Measurements from ENCODE around the gene PRR27.
"Not testable (repeated sequence)": the region's sequence is repeated elsewhere in the genome, so short reads cannot be mapped to it uniquely, and the experiment has no call there.

Gene PRR27

DNA sequence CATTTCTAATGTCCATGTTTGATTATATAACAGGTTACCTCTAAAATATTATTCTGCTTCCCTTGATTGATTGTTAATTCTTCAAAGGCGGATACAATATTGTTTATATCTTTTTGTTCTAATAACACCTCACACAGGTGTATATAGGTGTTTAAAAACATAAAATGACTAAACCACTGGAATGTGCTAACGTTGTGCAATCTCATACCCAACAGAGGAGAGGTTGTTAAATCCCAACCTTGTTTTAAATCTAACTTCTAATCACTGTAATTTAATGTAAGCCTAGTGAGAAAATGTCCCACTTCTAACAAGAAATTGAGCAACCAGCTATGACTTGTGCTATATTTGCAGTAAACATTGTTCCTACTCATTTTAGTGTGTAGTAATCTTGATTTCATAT, 42.8 kb downstream of the PRR27 start:
- TF ChIP-seq ZFX (IDR thresholded peaks at IDR 0.05): no peak
- TF ChIP-seq, protein P1, sequence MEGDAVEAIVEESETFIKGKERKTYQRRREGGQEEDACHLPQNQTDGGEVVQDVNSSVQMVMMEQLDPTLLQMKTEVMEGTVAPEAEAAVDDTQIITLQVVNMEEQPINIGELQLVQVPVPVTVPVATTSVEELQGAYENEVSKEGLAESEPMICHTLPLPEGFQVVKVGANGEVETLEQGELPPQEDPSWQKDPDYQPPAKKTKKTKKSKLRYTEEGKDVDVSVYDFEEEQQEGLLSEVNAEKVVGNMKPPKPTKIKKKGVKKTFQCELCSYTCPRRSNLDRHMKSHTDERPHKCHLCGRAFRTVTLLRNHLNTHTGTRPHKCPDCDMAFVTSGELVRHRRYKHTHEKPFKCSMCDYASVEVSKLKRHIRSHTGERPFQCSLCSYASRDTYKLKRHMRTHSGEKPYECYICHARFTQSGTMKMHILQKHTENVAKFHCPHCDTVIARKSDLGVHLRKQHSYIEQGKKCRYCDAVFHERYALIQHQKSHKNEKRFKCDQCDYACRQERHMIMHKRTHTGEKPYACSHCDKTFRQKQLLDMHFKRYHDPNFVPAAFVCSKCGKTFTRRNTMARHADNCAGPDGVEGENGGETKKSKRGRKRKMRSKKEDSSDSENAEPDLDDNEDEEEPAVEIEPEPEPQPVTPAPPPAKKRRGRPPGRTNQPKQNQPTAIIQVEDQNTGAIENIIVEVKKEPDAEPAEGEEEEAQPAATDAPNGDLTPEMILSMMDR (conservative IDR thresholded peaks at IDR 0.05): no peak
- H3K27ac ChIP-seq: no peak overlapping the region

DNA sequence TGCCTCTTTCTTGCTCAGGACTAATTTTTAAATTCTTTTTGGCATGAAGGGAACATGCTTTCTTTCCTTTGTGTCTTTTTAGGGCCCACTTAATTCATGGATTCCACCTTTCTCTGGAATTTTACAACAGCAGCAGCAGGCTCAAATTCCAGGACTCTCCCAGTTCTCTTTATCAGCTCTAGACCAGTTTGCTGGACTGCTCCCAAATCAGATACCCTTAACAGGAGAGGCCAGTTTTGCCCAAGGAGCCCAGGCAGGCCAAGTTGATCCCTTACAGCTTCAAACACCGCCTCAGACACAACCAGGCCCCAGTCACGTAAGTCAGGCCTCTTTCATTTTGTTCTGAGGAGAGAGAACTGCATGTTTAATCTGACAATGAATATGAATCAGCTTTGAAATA, 43.8 kb downstream of the PRR27 start:
- H3K27ac ChIP-seq: 0 out of 2 replicates have a peak overlapping the region, but pooled peaks have one; percentile 18
- TF ChIP-seq, protein P1 (conservative IDR thresholded peaks at IDR 0.05): no peak
- 0 out of 2 replicates have a peak, but pooled peaks have one; percentile 17 for TF ChIP-seq ZFX (IDR thresholded peaks at IDR 0.05)

DNA sequence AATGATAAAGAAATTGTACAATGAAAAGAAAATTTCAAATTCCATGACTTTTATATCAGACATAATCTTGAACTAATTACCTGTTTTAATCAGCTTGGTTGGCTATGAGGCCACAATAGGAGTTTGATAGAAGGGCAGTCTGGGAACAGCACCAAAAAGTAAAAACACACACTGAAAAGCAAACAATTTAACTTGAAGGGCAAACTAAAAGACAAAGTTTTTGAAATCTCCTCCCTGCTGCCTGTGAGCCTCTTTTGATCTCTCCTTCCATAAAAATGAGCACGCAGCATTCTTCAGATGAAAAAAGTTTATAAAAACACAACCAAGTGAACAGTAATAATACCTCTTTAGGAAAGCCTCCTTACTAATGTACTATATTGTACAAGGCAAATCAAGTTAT, 49.6 kb downstream of the PRR27 start:
- TF ChIP-seq, protein P1 (conservative IDR thresholded peaks at IDR 0.05): no peak
- no peak for TF ChIP-seq ZFX (IDR thresholded peaks at IDR 0.05)
- no peak overlapping the region for H3K27ac ChIP-seq

DNA sequence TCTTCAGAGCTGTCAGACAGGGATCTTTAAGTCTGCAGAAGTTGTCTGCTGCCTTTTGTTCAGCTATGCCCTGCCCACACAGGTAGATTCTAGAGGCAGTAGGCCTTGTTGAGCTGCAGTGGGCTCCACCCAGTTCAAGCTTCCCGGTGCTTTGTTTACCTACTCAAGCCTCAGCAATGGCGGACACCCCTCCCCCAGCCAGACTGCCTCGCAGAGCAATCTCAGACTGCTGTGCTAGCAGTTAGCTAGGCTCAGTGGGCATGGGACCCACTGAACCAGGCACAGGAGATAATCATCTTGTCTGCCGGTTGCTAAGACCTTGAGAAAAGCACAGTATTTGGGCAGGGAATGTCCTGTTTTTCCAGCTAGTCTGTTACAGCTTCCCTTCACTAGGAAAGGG, 58.7 kb downstream of the PRR27 start:
- H3K27ac ChIP-seq: not testable (repeated sequence)

Measured in C4-2B (cell line).